Central memory CD8-positive, alpha-beta T cell (primary cell): ENCODE results near the gene SETD1B.
A peak's percentile ranks its signal among the peaks of the same experiment; 100 is the strongest.

Source experiments
- ATAC-seq: fragments of 150-1000 bp; cut with Tn5 transposase; replicated peaks from 2 replicates; pipeline ENCODE4 v1.10.0; 2022; ENCODE audit warnings: mild to moderate bottlenecking, moderate FRiP score, moderate number of reproducible peaks; ENCODE audit not compliant: poor library complexity, severe bottlenecking; ENCODE audit errors: extremely low read depth
- DNase-seq, 2 donors: peaks; one replicate each; pipeline ENCODE4 v3.0.0; 2021; ENCODE audit warnings: low spot score in 2 of 2
- H3K27ac Mint-ChIP-seq: one replicate; pipeline ENCODE4 v1.8.0; 2022; ENCODE audit warnings: low read depth, mild to moderate bottlenecking, moderate library complexity, mixed read lengths
- H3K27me3 Mint-ChIP-seq: one replicate; pipeline ENCODE4 v1.8.0; 2022; ENCODE audit warnings: mixed read lengths
- H3K36me3 Mint-ChIP-seq: one replicate; pipeline ENCODE4 v1.8.0; 2022; ENCODE audit warnings: mild to moderate bottlenecking, moderate library complexity, mixed read lengths; ENCODE audit not compliant: insufficient read depth
- H3K4me1 Mint-ChIP-seq: one replicate; pipeline ENCODE4 v1.8.0; 2022; ENCODE audit warnings: mixed read lengths
- H3K4me3 Mint-ChIP-seq: one replicate; pipeline ENCODE4 v1.8.0; 2022; ENCODE audit warnings: mild to moderate bottlenecking, moderate library complexity, mixed read lengths
- H3K9me3 Mint-ChIP-seq: one replicate; pipeline ENCODE4 v1.8.0; 2022; ENCODE audit warnings: mixed read lengths

Gene SETD1B

GRCh38 chr12:121830134-121830533, 26.3 kb downstream of the SETD1B start:
- Mint-ChIP-seq H3K4me3 (no peak overlapping the region), H3K27me3 (no peaks in the 10 kb centered on the region), H3K4me1 (peaks cover 29% of the 10 kb centered on the region), H3K27ac (no peak overlapping the region), H3K36me3 (peaks cover 58% of the 10 kb centered on the region), H3K9me3 (no peaks in the 10 kb centered on the region)
- no peak for DNase-seq
- no peak for ATAC-seq

- Mint-ChIP-seq H3K27ac (no peak overlapping the region), H3K9me3 (no peaks in the 10 kb centered on the region), H3K36me3 (peaks cover 55% of the 10 kb centered on the region), H3K4me3 (no peak overlapping the region), H3K27me3 (no peaks in the 10 kb centered on the region), H3K4me1 (peaks cover 29% of the 10 kb centered on the region)
- DNase-seq: no peak
- ATAC-seq: no peak
These were observed 26.9 kb downstream of the SETD1B start for GRCh38 chr12:121830588-121831265.

- no peak overlapping the region for H3K27ac Mint-ChIP-seq
- H3K9me3 Mint-ChIP-seq: no peaks in the 10 kb centered on the region
- no peaks in the 10 kb centered on the region for H3K27me3 Mint-ChIP-seq
- H3K4me1 Mint-ChIP-seq: peaks cover 22% of the 10 kb centered on the region
- H3K4me3 Mint-ChIP-seq: no peak overlapping the region
- peaks cover 48% of the 10 kb centered on the region for H3K36me3 Mint-ChIP-seq
- DNase-seq (no peak), ATAC-seq (no peak)
These were observed 27.9 kb downstream of the SETD1B start for GRCh38 chr12:121831571-121832245.

GRCh38 chr12:121837680-121838079, 33.9 kb downstream of the SETD1B start:
- Mint-ChIP-seq H3K9me3 (no peaks in the 10 kb centered on the region), H3K27me3 (no peaks in the 10 kb centered on the region), H3K27ac (no peak overlapping the region), H3K4me1 (peaks cover 15% of the 10 kb centered on the region), H3K36me3 (peaks cover 6% of the 10 kb centered on the region), H3K4me3 (no peak overlapping the region)
- no peak for DNase-seq
- no peak for ATAC-seq

GRCh38 chr12:121838126-121838525, 34.3 kb downstream of the SETD1B start:
- Mint-ChIP-seq H3K4me1 (peaks cover 15% of the 10 kb centered on the region), H3K4me3 (no peak overlapping the region), H3K36me3 (peaks cover 6% of the 10 kb centered on the region), H3K9me3 (no peaks in the 10 kb centered on the region), H3K27me3 (no peaks in the 10 kb centered on the region), H3K27ac (no peak overlapping the region)
- DNase-seq (no peak), ATAC-seq (no peak)

- Mint-ChIP-seq H3K36me3 (peaks cover 4% of the 10 kb centered on the region), H3K27ac (peak overlapping the region; percentile 62), H3K4me3 (peak overlapping the region; percentile 96), H3K27me3 (no peaks in the 10 kb centered on the region), H3K4me1 (peaks cover 15% of the 10 kb centered on the region), H3K9me3 (no peaks in the 10 kb centered on the region)
- peak; percentile 99 for DNase-seq
- ATAC-seq: peak; percentile 96
These were observed 35.5 kb downstream of the SETD1B start for GRCh38 chr12:121839106-121839992.

- H3K4me1 Mint-ChIP-seq: peaks cover 15% of the 10 kb centered on the region
- ATAC-seq: no peak
These were observed 36.4 kb downstream of the SETD1B start for GRCh38 chr12:121839993-121840761.

GRCh38 chr12:121843236-121843982, 39.6 kb downstream of the SETD1B start:
- Mint-ChIP-seq H3K36me3 (peaks cover 4% of the 10 kb centered on the region), H3K4me3 (no peak overlapping the region), H3K4me1 (peaks cover 15% of the 10 kb centered on the region), H3K27ac (no peak overlapping the region), H3K27me3 (no peaks in the 10 kb centered on the region), H3K9me3 (no peaks in the 10 kb centered on the region)
- ATAC-seq (no peak), DNase-seq (no peak)

More at GRCh38 chr12:121839993-121840761, 36.4 kb downstream of the SETD1B start:
- Mint-ChIP-seq H3K9me3 (no peaks in the 10 kb centered on the region), H3K36me3 (peaks cover 4% of the 10 kb centered on the region), H3K4me3 (peak overlapping the region; percentile 96), H3K27ac (peak overlapping the region; percentile 62), H3K27me3 (no peaks in the 10 kb centered on the region)
- DNase-seq: no peak

GRCh38 chr12:121845701-121846100, 41.9 kb downstream of the SETD1B start:
- Mint-ChIP-seq H3K4me1 (no peaks in the 10 kb centered on the region), H3K27me3 (no peaks in the 10 kb centered on the region), H3K4me3 (no peak overlapping the region), H3K27ac (no peak overlapping the region), H3K36me3 (peaks cover 1% of the 10 kb centered on the region), H3K9me3 (no peaks in the 10 kb centered on the region)
- DNase-seq (no peak), ATAC-seq (no peak)

GRCh38 chr12:121849211-121849610, 45.4 kb downstream of the SETD1B start:
- Mint-ChIP-seq H3K36me3 (peaks cover 1% of the 10 kb centered on the region), H3K27ac (no peak overlapping the region), H3K27me3 (no peaks in the 10 kb centered on the region), H3K4me3 (no peak overlapping the region), H3K9me3 (no peaks in the 10 kb centered on the region), H3K4me1 (no peaks in the 10 kb centered on the region)
- ATAC-seq: no peak
- no peak for DNase-seq

GRCh38 chr12:121849665-121850064, 45.9 kb downstream of the SETD1B start:
- Mint-ChIP-seq H3K27me3 (no peaks in the 10 kb centered on the region), H3K9me3 (no peaks in the 10 kb centered on the region), H3K36me3 (peaks cover 1% of the 10 kb centered on the region), H3K4me1 (no peaks in the 10 kb centered on the region), H3K27ac (no peak overlapping the region), H3K4me3 (no peak overlapping the region)
- ATAC-seq (no peak), DNase-seq (no peak)
